HG02588 (cell line): Measurements from ENCODE around the gene EIF5.
A peak's percentile ranks its signal among the peaks of the same experiment; 100 is the strongest.

ENCODE experiments used
- ATAC-seq: cut with Tn5 transposase; IDR thresholded peaks from one replicate; pipeline ENCODE4 v1.9.1; 2021; ENCODE audit warnings: mild to moderate bottlenecking, moderate library complexity; ENCODE audit not compliant: unreplicated experiment

The EIF5 gene

DNA sequence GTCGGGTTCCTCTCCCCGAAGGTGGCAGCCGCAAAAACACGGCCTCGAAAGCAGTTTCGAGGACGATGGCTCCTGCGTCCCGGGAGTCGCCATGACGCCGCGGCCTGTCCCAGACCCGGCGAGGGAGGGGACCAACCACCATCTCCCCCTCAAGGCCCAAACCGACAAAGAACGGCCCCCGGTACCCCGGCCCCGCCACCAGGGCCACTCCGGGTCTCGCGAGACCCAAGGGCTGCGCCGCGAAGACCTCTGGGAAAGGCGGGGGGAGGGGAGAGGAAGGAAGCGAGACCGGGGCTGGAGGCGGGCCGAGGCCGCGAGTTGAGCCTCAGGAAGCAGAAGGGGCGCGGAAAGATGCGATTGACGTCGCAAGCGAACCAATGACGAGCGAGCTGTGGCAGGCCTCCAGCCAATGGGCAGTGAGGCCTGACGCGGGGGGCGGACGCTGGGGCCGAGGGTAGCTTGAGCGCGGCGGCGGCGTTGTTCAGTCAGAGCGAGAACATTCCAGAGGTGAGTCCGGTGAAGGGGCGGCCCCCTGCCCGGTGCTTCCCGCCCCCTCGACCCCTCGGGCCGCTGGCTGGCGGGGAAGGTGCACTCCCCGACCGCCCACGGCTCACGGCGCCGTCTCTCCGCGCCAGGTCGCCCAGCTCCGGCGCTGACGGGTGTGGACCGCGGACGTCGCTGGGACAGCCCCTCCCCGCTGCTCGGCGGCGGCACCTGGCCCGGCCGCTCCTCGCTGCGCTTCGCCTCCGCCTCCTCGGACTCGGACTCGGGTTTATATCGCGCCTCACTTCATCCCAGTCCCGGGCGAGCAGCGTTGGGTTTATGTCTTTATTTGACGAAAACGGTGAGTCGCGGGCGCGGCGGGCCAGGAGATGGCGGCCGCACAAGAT, at the start of gene EIF5:
Gene EIF5, plus strand, starts transcription at position 484 of the 890 bp plus-strand sequence. CDS start 1,624 bp downstream, outside the sequence.
- peak; percentile 85 for ATAC-seq

DNA sequence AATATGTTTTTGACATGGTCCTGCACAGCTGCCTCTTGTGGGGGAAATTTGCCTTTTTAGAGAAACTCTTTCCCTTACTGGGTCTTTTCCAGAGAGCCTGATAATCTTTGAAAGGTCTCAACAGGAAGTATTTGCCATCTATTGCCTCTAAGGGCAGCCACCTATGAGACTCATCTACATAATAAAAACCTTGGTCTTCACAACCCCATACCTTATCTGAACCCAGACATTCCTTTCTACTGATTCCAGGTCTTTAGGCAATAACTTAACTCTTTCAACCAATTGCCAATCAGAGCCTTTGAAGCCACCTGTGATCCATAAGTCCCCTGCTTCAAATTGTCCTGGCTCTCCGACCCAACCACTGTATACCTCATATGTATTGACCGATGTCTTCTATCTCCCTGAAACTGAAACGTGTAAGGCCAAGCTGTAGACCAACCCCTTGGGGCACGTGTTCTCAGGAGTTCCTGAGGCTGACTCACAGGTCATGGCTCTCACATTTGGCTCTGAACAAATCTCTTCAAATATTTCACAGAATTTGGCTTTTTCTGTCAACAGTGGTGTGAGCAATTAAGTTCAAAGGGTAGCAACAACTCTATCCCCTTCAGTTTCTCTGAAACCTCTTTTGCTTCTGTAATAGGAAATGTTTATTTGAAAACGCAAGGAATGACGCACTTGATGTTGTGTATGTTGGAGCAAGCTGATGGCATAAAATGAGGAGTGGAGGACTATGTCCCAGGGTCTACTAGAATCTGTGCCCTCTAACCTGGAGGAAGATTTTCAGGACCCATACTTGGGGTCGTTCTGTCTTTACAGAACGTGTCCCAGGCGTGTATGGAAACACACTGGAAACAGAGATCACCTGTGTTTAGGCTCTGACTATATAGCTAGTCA, 49.2 kb upstream of the EIF5 start:
- no peak for ATAC-seq

DNA sequence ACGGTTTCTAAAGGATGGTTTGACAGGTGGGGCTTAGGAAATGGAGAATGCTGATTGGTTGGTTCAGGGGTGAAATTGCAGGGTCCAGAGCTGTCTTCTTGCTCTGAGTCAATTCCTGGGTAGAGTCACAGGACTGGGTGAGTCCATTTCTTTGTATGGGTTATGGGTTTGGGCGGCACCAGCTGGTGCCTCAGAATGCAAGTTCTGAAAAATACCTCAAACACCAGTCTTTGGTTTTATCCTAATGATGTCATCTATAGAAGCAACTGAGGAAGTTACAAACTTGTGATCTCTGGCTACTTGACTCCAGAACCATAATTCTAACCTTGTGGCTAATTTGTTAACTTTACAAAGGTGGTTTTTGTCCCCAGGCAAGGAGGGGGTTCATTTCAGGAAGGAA, 47.6 kb upstream of the EIF5 start:
- ATAC-seq, result no peak

DNA sequence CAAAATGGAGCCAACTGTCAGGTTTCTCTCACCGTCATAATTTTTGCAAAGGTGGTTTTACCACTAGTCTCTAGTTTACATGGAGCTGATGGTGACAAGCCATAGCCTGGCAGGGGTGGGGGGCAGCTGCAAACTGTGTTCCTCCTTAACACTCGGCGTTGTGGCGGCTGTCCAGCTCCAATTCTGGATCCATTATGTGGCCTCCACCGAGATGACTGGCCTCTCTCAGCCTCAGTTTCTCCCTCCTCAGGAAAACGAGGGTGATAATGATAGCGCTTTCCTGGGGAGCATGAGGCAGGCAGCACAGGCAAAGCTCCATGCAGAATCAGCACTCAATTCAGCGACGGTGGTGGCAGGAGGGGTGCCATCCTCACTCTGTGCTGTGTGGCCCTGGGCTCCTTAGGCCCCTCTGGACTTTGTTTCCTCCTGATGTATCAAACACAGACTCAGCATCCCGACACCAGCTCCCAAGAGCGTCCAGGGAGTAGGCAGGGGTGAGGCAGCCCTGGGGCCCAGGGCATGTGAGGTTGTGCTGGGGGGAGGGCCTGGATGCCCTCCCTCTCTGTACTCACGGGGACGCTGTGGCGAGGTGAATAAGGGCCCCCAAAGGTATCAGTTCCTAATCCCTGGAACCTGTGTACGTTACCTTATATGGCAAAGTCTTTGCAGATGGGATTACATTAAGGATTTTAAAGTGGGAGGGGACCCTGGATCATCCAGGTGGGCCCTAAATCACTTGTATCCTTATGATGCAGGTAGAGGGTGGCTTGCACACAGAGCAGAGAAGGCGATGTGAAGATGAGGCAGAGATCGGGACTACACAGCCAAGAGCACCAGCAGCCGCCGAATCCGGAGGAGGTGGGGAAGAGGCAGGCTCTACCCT, 46.8 kb upstream of the EIF5 start:
- ATAC-seq, result no peak

GRCh38 chr14:103288076-103288766, 45.8 kb upstream of the EIF5 start:
- ATAC-seq, result no peak

DNA sequence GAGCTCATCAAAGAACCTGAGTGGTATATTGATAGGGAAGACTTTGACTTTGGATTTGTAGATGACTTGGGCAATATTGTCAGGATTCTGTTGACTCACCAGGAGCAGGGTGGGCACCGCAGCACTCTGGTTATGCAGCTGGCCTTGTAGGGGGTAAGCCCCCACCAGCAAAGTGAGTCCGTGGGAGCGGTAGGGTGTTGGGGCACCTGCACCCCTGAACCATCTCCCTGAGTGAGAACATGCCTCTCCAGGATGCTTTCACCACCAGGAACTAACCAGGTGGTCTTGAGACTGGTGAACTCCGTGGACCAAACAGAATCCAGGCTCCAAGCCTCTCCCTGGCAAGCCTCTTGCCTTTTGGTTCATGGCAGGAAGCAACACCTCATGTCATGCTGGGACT, 44.0 kb upstream of the EIF5 start:
- ATAC-seq, result no peak

- ATAC-seq, result no peak
Observed at GRCh38 chr14:103290494-103290893, 43.5 kb upstream of the EIF5 start.

- no peak for ATAC-seq
Observed at GRCh38 chr14:103290961-103291360, 43.1 kb upstream of the EIF5 start.

DNA sequence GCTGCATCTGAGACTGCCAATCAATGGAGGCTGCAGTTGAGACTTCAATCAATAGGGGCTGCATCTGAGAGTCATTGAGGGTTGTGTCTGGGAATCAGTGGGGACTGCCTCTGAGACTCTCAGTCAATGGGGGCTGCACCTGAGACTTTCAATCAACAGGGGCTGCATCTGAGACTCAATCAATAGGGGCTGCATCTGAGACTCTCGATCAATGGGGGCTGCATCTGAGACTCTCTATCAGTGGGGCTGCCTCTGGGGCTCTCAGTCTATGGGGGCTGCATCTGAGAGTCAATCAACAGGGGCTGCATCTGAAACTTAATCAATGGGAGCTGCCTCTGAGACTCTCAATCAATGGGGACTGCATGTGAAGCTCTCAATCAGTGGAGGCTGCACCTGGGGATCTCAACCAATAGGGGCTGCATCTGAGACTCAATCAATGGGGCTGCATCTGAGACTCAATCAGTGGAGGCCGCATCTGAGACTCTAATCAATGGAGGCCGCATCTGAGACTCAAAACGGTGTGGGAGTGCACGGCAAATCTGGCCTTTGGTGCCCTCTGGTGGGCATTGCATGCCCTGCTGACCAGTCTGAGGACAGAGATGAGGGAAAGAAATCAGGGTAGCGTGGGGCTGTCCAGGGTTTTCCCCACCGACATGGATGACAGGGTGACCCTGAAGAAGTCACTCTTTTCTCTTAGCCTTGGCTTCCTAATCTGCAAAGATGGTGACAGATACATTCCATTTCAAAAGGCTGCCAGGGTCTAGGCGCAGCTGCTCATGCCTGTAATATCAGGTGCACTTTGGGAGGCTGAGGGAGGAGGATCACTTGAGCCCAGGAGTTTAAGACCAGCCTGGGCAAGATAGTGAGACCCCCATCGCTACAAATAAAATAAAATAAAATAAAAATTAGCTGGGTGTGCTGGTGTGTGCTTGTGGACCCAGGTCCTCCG, 41.3 kb upstream of the EIF5 start:
- ATAC-seq, result no peak

DNA sequence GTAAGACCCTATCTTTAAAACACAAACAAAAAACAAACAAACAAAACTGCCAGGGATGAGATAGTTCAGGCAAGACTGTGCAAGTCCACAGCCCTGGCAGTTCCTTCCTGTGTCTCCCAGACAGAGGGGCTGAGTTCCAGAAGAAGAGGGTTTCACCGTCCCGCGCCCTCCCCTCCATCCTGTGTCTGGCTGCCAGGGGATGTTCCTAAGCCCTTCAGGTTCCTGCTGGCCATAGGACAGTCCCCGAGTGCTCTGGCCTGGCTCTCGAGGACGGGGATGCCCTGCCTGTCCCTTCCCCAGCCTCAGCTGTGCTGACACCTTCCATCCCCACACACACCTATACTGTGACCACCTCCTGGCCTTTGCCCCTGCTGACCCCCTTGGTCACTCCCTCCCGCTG, 40.6 kb upstream of the EIF5 start:
- ATAC-seq, result no peak

GRCh38 chr14:103294091-103294490, 39.9 kb upstream of the EIF5 start:
- no peak for ATAC-seq

GRCh38 chr14:103296007-103296406, 38.0 kb upstream of the EIF5 start:
- no peak for ATAC-seq

DNA sequence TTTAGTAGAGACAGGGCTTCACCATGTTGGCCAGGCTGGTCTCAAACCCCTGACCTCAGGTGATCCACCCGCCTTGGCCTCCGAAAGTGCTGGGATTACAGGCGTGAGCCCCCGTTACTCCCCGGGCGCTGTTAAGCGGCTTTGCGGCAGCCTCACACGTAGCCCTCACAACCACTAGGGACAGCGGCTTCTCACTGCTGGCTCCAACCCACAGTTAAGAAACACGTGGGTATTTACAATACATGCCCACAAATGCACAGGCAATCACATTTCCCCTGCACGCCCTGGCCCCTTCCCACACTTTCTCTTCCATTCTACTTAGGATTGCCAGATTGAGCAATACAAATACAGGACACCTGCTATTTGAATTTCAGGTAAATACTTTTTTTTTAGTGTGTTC, 37.0 kb upstream of the EIF5 start:
- ATAC-seq, result no peak

DNA sequence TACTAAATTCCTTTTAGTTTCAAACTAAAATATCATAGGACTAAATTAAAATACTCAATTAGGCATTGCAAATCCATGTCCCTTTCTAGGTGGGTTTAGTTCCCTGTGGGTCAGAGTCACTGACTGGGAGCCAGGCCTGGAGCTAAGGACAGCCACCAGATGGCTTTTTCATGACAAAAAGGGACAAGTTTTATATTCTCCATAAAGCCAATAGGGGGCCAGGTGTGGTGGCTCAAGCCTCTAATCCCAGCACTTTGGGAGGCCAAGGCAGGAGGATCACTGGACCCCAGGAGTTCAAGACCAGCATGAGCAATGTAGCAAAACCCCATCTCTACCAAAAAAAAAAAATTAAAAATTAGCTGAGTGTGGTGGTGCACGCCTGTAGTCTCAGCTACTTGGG, 35.4 kb upstream of the EIF5 start:
- ATAC-seq, result no peak

- ATAC-seq, result no peak
Observed at GRCh38 chr14:103301512-103302354, 32.3 kb upstream of the EIF5 start.

GRCh38 chr14:103302966-103303365, 31.1 kb upstream of the EIF5 start:
- ATAC-seq, result no peak

DNA sequence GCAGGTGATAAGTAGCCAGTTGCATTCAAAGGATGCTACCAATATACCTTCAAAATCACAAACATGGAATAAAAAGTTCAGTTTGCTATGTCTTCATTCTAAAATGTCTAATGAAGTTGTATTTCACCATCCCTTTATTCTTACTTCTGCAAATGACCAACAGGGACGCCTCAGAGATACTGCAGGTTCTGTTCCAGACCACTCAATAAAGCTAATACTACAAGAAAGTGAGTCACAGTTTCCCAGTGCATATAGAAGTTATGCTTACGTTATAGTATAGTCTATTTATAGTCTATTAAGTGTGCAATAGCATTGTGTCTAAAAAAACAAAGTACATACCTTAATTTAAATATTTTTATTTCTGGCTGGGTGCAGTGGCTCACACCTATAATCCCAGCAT, 29.3 kb upstream of the EIF5 start:
- no peak for ATAC-seq
